Measurements from ENCODE around the gene INTS14. TPM values are rescaled to one million over a fixed set of nuclear protein-coding genes. Genes with fewer than 3 reads are reported as not detected.

Gene INTS14
- 10 to 100 TPM; 48.5 to 55.4 TPM for total RNA-seq

GRCh38 chr15:65610871-65611718 is at the start of gene INTS14:
INTS14 (minus strand) TSS chr15:65611131; CDS start chr15:65607380, 3,751 bp downstream.
- Mint-ChIP-seq H3K9me3 (no peaks in the 10 kb centered on the region), H3K27ac (peak within 1 kb of the TSS; percentile 93 to 97), H3K36me3 (peaks cover 8 to 12% of the 10 kb centered on the region in 2 donors)
- ATAC-seq (peak; percentile 97 to 99), DNase-seq (ENCODE audit: low spot score in 2 of 2) (peak; percentile 94 to 97)

GRCh38 chr15:65659502-65660052 is 48.6 kb upstream of the INTS14 start:
- Mint-ChIP-seq H3K9me3 (no peaks in the 10 kb centered on the region), H3K27ac (no peak overlapping the region), H3K36me3 (no peaks in the 10 kb centered on the region)
- ATAC-seq, result no peak
- DNase-seq (ENCODE audit: low spot score in 2 of 2), result no peak

GRCh38 chr15:65655457-65655856 is 44.5 kb upstream of the INTS14 start:
- Mint-ChIP-seq H3K27ac (no peak overlapping the region), H3K36me3 (no peaks in the 10 kb centered on the region), H3K9me3 (no peaks in the 10 kb centered on the region)
- DNase-seq (ENCODE audit: low spot score in 2 of 2) (no peak), ATAC-seq (no peak)

DNA sequence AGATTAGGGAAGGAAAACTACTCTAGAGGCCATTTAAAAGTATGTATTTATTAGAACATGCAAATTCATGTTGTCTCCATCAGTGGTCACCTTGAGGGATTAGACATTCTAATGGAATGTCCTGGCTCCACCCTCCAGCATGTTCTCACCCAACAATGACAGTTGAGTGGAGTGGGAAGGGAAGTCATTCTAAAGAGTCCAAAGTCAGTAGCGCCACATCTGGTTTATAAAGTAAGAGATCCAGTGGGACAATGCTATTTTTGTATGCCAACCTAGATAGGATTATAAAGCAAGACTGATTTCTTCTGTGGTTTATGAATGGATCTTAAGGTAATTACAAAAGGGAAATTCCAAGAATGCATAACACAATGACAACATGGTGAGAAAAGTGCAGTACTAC is 44.1 kb upstream of the INTS14 start:
- no peak overlapping the region for H3K27ac Mint-ChIP-seq
- DNase-seq (ENCODE audit: low spot score in 2 of 2), result no peak
- no peak for ATAC-seq
- no peaks in the 10 kb centered on the region for H3K9me3 Mint-ChIP-seq
- no peaks in the 10 kb centered on the region for H3K36me3 Mint-ChIP-seq

DNA sequence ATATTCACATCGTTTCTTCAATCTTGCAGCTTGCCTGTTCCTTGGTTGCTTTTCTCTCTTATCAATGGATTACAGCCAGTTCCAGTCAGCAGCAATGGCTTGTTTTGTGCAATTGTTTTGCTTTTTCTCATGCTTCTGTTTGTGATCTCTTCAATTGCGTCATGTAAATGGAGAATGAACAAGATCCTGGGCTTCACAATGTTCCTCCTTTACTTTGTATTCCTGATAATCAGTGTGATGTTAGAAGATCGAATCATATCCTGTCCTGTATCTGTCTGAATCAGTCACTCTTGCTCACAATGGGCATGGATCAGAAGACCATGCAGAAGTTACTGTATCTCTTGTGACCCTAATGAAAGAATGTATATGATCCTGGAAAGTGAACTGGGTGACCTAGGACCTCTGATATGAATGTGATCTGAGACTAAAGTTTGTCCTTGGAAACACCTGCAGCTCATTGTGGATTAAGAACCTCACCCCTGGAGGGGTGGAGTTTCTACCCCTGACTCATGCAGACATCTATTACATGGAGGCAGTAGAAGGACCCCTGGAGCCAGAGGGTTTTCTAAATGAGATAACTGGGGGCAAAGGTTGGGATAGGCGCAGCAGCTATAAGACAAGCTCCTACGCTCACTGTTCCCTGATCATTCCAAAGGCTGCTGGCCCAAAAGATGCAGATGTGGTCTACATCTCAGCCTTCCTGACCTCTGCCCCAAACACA is 43.0 kb upstream of the INTS14 start:
- no peaks in the 10 kb centered on the region for H3K36me3 Mint-ChIP-seq
- no peaks in the 10 kb centered on the region for H3K9me3 Mint-ChIP-seq
- DNase-seq (ENCODE audit: low spot score in 2 of 2) (no peak), ATAC-seq (peak; percentile 14 to 48)
- no peak overlapping the region for H3K27ac Mint-ChIP-seq

GRCh38 chr15:65653341-65653740 is 42.4 kb upstream of the INTS14 start:
- ATAC-seq (no peak), DNase-seq (ENCODE audit: low spot score in 2 of 2) (no peak)
- no peaks in the 10 kb centered on the region for H3K36me3 Mint-ChIP-seq
- H3K27ac Mint-ChIP-seq, result peak overlapping the region in 1 of 2 donors; percentile 31
- H3K9me3 Mint-ChIP-seq, result no peaks in the 10 kb centered on the region

- ATAC-seq, result no peak
- no peaks in the 10 kb centered on the region for H3K36me3 Mint-ChIP-seq
- H3K27ac Mint-ChIP-seq, result peak overlapping the region in 1 of 2 donors; percentile 60
- DNase-seq (ENCODE audit: low spot score in 2 of 2), result no peak
- H3K9me3 Mint-ChIP-seq, result no peaks in the 10 kb centered on the region
Measured at GRCh38 chr15:65651831-65652749, 41.2 kb upstream of the INTS14 start.

- no peaks in the 10 kb centered on the region for H3K36me3 Mint-ChIP-seq
- no peaks in the 10 kb centered on the region for H3K9me3 Mint-ChIP-seq
- no peak for DNase-seq (ENCODE audit: low spot score in 2 of 2)
- ATAC-seq, result no peak
- H3K27ac Mint-ChIP-seq, result no peak overlapping the region
Measured at GRCh38 chr15:65651042-65651322, 40.1 kb upstream of the INTS14 start.

- Mint-ChIP-seq H3K27ac (no peak overlapping the region), H3K36me3 (no peaks in the 10 kb centered on the region)
- no peak for ATAC-seq
Measured at GRCh38 chr15:65650312-65651041, 39.5 kb upstream of the INTS14 start.

DNA sequence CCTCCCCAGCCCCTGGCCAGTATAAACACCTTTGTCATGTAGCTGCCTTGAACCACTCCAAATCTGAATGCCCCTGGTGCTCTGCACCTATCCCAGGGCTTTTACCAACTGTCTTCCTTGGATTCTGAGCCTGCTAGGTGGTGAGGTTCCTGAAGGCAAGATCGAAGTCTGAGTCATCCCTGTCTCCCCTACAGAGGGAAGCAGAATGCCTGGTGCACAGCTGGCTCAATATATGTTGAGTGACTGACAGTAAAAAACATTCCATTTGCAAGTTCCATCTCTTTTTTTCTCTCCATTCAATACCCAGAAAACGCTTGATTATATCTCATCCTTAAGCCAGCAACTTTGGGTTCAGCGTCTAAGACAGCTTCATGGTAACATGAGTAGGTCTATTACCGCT is 35.6 kb upstream of the INTS14 start:
- ATAC-seq (no peak), DNase-seq (ENCODE audit: low spot score in 2 of 2) (no peak)
- Mint-ChIP-seq H3K36me3 (no peaks in the 10 kb centered on the region), H3K27ac (peak overlapping the region in 1 of 2 donors; percentile 65), H3K9me3 (no peaks in the 10 kb centered on the region)

More at GRCh38 chr15:65650312-65651041, 39.5 kb upstream of the INTS14 start:
- no peak for DNase-seq (ENCODE audit: low spot score in 2 of 2)
- H3K9me3 Mint-ChIP-seq, result no peaks in the 10 kb centered on the region

- Mint-ChIP-seq H3K36me3 (no peaks in the 10 kb centered on the region), H3K27ac (peak overlapping the region; percentile 39 to 70), H3K9me3 (no peaks in the 10 kb centered on the region)
- DNase-seq (ENCODE audit: low spot score in 2 of 2) (no peak), ATAC-seq (no peak)
Measured at GRCh38 chr15:65645392-65645791, 34.5 kb upstream of the INTS14 start.

GRCh38 chr15:65644282-65644681 is 33.4 kb upstream of the INTS14 start:
- H3K9me3 Mint-ChIP-seq, result no peaks in the 10 kb centered on the region
- peak overlapping the region in 1 of 2 donors; percentile 48 for H3K27ac Mint-ChIP-seq
- H3K36me3 Mint-ChIP-seq, result no peaks in the 10 kb centered on the region
- DNase-seq (ENCODE audit: low spot score in 2 of 2) (no peak), ATAC-seq (no peak)

- DNase-seq (ENCODE audit: low spot score in 2 of 2), result no peak
- ATAC-seq, result no peak
- Mint-ChIP-seq H3K36me3 (no peaks in the 10 kb centered on the region), H3K9me3 (no peaks in the 10 kb centered on the region), H3K27ac (no peak overlapping the region)
Measured at GRCh38 chr15:65642594-65642993, 31.7 kb upstream of the INTS14 start.

- no peaks in the 10 kb centered on the region for H3K9me3 Mint-ChIP-seq
- no peak for ATAC-seq
- H3K27ac Mint-ChIP-seq, result peak overlapping the region in 1 of 2 donors; percentile 70
- no peak for DNase-seq (ENCODE audit: low spot score in 2 of 2)
- H3K36me3 Mint-ChIP-seq, result no peaks in the 10 kb centered on the region
Measured at GRCh38 chr15:65641768-65642475, 31.0 kb upstream of the INTS14 start.

DNA sequence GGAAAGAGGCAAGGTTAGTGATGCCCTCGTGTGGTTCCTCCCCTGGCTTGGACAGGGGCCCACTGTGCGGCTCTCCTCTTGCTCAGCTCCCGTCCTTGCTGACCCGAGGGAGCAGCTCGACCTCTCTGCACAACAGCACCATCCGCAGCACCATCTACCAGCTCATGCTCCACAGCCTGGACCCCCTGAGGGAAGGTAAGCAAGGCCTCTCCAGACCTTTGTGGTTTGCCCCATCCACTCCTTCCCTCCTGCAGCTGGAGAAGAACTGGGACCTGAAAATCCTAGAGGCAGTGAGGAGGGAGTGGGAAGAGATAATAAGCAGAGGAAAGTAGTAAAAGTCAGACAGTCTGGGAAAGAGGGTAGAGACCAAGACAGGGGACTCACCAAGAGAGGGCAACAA is 28.6 kb upstream of the INTS14 start:
- H3K27ac Mint-ChIP-seq, result peak overlapping the region; percentile 54 to 82
- no peaks in the 10 kb centered on the region for H3K9me3 Mint-ChIP-seq
- no peaks in the 10 kb centered on the region for H3K36me3 Mint-ChIP-seq
- ATAC-seq, result no peak
- DNase-seq (ENCODE audit: low spot score in 2 of 2), result no peak

All from activated naive CD4-positive, alpha-beta T cell treated with anti-CD3 and anti-CD28 coated beads, Interleukin-2, amount 50 U/mL, for 72 hours (primary cell).